Hippocampal formation (tissue), 2 donors: Measurements from ENCODE around the gene TMEM238.

ENCODE experiments used
- DNase-seq, 2 donors: peaks; one replicate each; lab custom pipeline; 2025; lab: John Stamatoyannopoulos, UW

The TMEM238 gene

DNA sequence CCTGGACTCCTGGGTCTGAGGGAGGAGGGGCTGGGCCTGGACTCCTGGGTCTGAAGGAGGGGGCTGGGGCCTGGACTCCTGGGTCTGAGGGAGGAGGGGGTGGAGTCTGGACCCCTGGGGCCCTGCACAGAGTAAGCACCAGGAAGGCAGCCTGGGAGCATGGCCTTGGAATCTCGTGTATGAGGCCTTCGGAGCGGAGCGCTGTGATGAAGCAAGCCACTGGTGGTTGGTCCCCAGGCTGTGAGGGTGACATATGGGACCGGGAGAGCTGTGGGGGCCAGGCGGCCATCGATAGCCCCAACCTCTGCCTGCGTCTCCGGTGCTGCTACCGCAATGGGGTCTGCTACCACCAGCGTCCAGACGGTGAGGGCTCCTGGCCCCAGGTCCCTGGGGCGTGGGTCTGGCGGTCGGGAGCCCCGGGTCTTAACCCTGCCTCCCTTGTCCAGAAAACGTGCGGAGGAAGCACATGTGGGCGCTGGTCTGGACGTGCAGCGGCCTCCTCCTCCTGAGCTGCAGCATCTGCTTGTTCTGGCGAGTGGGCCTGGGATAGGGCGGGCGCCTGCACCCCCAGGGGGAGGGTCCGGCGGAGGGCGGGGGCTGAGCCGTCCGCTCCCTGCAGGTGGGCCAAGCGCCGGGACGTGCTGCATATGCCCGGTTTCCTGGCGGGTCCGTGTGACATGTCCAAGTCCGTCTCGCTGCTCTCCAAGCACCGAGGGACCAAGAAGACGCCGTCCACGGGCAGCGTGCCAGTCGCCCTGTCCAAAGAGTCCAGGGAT is 6.5 kb downstream of the TMEM238 start:
- no peak for DNase-seq

DNA sequence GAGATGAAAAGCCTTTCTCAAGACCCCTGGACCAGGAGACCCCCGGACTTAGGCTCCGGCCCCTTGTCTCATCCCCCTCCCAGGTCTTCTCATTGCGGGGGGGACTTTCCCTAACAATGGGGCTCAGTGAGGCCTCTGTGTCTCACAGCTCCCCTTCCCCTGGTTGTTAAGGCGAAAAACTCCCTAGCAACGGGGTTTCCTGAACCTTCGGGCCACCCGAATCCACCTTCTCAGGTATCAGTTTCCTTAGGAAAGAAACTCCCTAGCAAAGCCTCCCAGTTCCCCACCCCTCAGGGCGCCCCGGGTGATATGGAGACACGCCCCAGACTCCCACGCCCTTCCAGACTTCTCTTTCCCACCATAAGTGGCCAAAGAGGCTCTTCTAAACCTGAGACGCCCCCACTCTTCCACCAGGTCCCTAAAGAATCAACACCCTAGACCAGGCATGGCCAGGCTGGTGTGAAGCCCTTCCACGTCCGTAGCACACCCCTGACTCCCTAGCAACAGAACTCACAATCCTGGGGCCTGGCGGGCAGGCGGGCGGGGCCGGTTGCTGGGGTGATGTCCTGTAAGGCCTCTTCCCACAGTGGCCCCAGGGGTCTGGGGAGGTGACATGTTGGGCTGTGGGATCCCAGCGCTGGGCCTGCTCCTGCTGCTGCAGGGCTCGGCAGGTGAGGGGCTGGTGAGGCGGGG is 7.7 kb downstream of the TMEM238 start, which contains the start of gene TMEM190:
TSS of gene TMEM190 (plus strand) at position 586 of the 693 bp plus-strand sequence. CDS start at position 614, 28 bp downstream.
- no peak for DNase-seq

DNA sequence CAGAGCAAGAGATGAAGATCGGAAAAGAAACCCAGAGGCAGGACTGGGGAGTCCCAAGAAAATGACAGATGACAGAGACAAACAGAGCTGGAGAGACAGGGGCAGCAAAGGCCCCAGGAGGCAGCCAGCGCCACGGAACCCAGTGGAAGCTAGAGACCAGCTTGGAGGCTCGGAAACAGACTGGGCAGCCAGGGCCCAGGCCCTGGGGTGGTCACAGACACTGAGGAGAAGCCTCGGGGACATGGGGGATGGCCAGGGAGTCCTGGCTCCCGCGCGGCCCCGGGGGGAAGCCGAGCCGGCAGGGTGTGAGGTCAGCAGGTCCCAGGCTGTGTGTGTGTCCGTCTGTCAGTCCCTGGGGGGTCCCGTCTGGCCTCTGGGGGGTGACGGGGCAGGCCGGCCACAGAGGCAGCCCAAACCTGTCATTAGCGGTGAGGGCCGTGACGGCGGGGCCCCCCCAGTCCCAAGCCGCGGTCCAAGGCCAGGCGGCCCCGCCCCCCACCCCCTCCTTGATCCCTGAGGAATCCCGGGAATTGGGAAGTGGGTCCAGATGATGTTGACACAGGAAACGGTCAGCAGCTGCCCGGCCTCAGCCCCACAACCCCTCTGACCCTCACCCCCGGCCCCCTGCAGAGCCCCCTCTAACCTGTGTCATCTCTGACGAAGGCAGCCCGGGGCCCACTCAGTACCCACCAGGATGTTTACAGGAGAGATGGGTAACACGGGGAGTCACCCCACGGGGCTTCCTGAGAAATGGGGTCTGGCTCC is 9.9 kb downstream of the TMEM238 start:
- DNase-seq, result no peak

DNA sequence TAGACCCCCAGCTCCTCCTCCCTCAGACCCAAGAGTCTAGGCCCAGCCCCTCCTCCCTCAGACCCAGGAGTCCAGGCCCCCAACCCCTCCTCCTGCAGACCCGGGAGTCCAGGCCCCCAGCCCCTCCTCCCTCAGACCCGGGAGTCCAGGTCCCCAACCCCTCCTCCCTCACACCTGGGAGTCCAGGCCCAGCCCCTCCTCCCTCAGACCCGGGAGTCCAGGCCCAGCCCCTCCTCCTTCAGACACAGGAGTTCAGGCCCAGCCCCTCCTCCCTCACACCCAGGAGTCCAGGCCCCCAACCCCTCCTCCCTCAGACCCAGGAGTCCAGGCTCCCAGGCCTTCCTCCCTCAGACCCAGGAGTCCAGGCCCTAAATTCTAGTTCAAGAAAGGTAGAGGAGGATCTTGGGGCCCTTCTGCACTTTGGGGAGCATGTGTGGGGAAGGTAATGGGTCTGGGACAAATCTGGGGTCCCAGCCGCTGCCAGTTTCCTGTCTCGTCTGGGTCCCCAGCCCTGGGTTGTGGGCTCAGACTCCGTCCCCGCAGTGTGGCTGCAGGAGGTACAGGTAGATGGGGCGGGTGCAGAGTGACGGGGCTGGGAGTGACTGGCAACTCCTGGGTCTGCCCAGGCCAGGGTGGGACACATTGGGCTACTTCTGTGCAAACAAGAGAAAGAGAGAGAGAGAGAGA is 10.6 kb downstream of the TMEM238 start:
- no peak for DNase-seq

DNA sequence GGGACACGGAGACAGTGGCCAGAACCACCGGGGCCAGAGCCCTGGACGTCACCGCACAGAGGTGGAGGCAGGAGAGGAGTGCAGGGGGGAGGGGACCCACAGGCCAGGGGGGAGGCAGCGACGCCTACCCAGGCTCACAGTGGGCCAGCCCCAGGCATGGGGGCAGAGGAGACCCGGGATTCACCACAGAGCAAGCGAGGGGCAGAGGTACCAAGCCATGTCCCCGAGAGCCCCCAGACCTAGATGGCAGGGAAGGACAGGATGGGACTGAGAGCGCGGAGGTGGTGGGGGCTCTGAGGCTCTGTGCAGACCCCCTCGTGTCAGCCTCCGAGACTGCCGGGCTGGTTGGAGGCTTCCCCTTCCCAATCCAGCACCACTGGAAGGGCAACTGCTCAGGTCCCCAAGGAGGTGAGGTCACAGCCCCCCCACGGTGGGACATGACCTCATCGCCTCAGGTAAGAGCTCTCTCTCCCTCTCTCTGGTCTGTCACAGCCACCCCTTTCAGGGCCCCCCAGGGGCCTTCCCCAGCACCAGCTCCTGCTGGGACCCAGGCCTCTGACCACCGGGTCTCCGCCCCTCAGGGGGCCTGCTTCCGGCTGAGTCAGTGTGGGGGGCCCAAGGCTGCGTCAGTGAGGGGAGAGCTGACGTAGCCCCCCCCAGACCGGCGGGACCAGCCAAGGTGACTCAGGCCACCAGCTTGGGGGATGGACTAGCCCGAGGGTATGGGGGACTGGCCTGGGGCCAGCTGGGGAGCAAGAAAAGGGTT is 11.6 kb downstream of the TMEM238 start:
- DNase-seq, result no peak

DNA sequence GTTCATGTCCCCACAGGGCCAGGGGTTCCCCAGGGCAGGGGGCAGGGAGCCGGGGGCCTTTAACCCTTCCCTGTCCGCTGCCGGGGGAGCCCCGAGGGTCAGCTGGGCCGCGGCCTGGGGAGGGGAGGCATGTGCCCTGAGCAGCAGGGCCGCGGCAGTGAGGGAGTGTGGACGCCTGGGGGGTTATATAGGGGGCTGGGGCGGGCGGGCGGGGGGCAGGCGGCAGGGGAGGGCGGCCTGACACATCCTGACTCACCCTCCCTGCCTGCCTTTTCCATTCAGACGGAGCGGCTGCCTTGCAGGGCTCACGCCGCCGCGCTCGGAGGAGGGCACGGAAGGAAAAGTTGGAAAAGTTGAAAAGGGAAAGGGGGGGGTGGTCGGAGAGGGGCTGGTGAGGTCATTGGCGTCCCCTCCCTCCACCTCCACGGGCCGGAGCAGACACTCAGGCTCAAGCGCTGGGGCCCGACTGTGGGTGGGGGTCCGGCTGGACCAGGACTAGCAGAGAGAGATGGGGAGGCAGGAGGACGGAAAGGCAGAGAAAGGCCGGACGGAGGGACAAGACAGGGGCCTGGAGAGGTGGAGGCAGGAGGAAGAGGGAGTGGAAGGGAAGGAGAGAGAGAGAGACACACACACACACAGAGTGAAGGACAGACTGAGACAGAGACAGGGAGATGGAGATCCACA is 13.6 kb downstream of the TMEM238 start, which contains the start of gene IL11:
TSS of gene IL11 (minus strand) at position 159 of the 684 bp plus-strand sequence. CDS start at position 6, 153 bp downstream.
- no peak for DNase-seq

DNA sequence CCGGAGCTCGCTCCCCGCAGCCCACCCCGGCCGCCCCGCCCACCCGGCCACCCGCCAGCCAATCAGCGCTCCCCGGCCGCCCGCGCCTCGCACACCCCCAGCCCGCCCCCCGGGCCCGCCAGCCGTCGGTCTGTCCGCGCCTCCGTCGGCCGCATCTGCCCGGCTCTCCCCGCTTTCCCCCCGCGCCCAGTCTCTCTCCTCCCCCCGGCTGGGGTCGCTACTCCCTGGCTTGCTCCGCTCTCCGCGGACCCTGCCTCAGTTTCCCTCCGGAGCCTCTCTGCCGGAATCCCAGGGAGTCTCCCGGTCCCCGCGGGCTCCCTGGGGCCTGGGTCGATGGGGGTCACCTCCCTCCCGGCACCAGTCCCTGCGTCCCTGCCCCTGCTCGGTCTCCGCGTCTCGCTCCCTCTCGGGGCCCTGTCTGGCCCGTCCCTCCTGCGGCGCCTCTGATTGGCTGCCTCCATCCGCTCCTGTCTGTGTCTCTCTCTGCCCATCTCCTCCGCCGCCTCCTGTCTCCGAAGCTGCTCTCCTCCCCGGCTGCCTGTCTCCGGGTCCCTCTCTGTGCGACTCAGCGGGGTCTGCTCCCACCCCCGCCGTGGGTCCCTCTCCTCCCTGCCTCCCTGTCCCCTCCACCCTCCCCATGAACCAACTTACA is 14.3 kb downstream of the TMEM238 start:
- no peak for DNase-seq

DNA sequence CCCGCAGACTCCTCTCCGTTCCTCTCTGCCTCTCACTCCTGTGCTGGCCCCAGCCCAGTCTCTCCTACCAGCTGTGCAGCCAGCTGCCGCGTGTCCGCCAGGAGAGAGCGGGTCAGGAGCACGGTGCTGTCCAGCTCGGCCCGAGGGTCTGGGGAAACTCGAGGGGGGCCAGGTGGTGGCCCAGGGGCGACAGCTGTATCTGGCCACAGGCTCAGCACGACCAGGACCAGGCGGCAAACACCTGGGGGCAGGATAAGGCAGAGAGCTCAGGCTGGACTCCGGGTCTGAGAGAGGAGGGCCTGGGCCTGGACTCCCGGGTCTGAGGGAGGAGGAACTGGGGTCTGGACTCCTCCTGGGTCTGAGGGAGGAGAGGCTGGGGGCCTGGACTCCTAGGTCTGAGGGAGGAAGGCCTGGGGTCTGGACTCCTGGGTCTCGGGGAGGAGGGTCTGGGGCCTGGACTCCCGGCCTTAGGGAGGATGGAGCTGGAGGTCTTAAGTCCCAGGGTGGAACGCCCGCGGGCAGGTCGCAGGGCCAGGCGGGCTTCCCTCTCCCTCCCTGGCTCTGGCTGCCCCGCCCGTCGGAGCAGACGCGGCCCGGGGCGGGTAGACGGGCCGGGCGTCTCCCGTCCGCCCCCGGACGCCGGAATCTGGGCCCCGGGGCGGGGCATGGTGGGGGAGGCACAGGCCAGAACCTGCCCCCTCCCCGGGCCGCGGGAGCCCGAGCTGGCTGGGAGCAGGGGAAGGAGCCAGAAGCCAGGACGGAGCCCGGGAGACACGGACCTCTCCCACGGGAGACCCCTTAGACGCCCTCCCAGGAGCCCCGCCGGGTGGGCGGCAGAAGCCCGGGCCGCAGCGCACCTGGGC is 15.2 kb downstream of the TMEM238 start:
- no peak for DNase-seq

DNA sequence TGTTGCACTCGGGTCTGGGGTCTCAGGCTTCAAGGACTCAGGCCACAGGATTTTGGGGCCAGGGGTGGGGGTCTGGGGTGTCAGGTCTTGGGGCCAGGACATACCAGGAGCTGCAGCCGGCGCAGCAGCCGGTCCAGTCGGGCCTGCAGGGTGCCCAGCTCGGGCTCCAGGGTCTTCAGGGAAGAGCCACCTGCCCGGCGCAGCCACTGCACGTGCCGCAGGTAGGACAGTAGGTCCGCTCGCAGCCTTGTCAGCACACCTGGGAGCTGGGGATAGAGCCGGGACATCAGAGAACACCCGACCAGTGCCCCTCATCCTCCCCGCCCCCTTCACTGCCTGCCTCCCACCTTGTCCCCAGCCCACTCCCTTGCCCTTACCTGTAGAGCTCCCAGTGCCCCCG is 16.0 kb downstream of the TMEM238 start:
- DNase-seq, result no peak

DNA sequence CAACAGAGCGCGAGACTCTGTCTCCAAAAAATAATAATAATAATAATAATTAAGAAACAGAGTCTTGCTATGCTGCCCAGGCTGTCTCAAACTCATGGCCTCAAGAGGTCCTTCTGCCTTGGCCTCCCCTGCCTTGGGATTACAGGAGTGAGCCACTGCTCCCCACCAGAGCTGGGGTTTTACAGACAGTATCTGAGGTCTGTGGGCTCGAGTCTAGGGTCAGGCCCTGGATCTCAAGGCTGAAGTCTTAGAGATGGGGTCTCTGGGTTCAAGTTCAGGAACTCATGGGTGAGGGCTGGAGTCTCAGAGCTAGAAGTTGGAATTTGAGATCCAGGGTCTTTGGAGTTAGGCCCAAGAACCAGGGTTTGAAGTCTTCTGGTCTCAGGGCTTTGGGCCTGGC is 17.3 kb downstream of the TMEM238 start:
- no peak for DNase-seq

DNA sequence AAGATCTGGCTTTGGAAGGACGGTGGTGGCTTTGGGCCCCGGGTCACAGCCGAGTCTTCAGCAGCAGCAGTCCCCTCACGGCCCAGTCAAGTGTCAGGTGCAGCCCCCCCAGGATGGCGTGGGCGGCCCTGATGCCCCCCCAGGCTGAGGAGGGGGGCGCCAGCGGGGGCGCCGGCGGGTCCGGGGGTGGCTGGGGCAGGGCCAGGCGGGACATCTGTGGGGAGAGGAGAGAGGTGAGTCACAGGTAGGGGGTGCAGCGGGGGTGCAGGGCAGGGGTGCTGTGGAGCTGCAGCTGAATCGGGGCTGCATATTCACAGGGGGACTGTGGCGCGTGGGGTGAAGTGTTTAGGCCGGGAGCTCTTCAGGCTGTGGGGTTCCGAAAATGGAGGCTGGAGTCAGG is 18.1 kb downstream of the TMEM238 start:
- no peak for DNase-seq

DNA sequence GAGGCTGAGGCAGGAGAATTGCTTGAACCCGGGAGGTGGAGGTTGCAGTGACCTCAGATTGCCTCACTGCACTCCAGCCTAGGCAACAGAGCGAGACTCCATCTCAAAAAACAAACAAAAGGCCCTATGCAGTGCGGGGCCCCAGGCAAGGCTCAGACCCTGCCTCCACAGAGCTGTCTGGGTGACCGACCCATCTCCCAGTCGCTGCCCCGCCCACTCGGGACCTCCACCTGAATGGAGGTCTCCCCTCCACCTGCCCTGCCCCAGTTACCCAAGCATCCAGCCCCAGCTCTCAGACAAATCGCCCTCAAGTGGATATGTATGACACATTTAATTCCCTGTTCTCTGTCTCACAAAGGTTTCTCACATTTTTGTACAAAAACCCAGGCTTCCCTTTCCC is 18.8 kb downstream of the TMEM238 start:
- DNase-seq, result no peak

DNA sequence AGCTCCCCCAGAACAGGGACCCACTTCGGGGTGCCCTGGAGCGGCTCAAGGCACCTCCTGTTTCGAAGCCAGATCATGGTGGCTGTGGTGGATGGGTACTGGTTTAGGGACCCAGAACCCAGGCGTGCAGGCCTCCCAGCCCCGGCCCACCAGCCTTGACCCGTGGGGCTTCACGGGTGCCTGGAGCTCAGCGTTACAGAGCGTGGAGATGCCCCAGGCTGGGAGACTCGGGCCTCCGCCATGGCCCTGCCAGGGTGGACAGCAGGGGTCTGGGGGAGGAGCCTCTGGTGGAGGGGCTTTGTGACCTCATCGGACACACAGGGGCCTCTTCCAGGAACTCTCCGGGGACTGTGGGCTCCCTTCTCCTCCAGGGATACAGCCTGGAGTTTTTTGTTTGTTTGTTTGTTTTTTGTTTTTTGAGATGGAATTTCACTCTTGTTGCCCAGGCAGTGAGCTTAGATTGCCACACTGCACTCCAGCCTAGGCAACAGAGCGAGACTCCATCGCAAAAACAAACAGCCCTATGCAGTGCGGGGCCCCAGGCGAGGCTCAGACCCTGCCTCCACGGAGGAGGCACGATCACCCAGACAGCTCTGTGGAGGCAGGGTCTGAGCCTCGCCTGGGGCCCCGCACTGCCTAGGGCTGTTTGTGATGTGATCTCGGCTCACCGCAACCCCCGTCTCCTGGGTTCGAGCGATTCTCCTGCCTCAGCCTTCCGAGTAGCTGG is 20.9 kb downstream of the TMEM238 start, which contains the start of gene GARIN5B:
TSS of gene GARIN5B (minus strand) at position 271 of the 727 bp plus-strand sequence. CDS start at position 77, 194 bp downstream.
- DNase-seq, result no peak

DNA sequence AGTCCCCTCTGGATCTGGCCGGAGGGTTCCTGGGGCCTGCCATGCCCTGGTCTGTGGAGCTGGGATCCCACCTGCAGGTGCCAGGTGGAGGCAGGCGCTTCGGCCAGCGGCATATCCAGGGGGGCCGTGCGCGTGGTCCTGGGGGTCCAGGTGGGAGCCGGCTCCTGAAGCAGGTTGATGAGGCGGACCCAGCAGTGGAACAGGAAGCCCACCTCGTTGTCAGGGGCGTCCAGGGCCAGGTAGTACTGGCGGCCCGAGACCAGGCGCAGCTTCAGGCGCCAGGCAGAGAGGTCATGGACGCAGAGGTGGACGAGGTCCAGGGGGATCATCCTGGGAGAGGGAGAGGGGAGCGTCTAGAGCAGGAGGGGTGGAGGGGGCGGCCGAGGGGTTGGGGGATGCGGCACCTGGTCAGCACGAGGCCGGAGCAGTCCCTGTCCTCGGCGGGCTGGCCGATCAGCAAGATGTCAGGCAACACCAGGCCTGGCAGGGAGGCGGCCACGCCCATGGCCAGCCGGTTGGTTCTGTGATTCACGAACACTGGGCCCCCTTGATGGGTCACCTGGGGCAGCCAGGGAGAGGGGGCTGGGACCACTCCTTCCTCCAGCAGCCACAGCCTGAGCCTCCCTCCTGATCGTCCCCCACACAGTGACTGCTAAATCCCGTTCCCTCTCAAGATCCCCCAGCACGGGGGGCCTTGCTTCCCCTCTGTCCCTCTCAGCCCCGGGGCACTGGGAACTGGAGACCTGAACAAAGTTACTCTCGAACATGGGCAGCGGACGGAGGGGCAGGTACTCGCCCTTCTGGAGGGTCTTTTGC is 21.7 kb downstream of the TMEM238 start:
- no peak for DNase-seq

DNA sequence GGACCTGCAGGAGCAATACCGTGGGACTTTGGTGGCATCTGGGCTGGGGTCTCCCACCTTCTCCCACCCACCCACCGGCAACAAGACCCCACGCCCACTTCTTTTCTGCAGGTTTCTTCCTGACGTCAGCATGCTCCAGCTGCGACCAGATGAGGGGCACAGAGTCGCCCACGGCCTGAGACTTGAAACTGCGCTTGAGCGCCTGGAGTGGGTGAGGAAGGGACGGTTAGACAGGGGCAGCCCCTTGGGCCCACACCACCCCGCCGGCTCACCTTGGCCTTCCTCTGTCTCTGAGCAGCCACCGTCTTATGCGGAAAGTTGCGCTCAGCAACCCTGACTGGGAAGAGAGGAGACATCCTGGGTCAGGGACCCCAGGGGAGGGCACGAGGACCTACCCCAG is 23.2 kb downstream of the TMEM238 start:
- no peak for DNase-seq

DNA sequence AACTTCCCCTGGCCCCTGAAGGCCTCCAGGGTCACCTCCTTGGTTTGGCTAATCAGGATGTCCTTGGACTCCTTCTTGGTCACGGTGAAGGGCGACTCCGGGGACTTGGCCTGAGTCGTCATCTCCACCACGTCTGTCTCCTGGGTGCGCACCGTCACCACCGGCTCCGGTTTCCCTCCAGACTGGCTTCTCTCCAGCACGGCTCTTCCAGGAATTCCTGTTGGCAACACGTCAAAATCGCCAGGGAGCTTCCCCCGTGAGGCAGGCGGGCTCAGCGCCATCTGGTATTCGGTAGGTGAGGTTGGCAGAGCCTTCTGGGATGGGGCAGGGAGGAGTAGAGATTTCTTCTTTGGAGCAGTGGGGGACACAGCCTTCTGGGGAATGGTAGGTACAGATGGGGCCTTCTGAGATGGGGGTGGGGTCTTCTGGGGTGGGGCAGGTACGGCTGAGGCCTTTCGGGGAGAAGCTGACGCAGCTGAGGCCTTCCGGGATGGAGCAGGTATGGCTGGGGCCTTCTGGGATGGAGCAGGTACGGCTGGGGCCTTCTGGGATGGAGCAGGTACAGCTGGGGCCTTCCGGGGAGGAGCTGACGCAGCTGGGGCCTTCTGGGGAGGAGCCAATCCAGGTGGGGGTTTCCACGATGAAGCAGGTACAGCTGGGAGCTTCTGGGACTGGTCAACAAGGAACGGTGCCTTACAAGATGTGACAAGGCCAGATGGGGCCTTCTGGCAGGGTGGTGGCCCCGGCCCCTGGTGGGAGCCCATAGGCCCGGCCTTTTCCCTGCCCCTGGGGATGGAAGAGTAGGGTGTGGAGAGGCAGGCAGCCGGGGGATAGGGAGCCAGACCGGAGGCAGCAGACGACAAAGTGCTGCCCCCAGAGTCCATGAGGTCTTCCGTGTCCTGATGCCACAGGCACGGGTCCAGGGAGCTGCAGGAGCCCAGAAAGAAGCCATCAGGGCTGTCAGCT is 24.9 kb downstream of the TMEM238 start:
- DNase-seq, result no peak
